Neural progenitor cell (in vitro differentiated cells): ENCODE measurements around the gene KCNIP1. TPM values are rescaled to one million over a fixed set of nuclear protein-coding genes. Genes with fewer than 3 reads are reported as not detected.

Experiments used
- DNase-seq: peaks from one replicate; pipeline ENCODE4 v3.0.0-alpha.2; 2016; ENCODE audit warnings: low spot score
- H2AFZ ChIP-seq: fragments of 200-600 bp; sonication (generic); replicated peaks from 2 replicates; pipeline ENCODE4 v1.6.1; 2016; ENCODE audit warnings: antibody characterized with exemption
- H3F3A ChIP-seq: fragments of 200-600 bp; sonication (generic); 2 replicates; pipeline ENCODE4 v1.6.1; 2016; ENCODE audit warnings: antibody characterized with exemption, low read depth
- H3K27ac ChIP-seq: fragments of 200-600 bp; sonication (generic); 2 replicates; pipeline ENCODE4 v1.5.1; 2016; ENCODE audit warnings: mild to moderate bottlenecking
- H3K27me3 ChIP-seq: fragments of 200-600 bp; sonication (generic); 2 replicates; pipeline ENCODE4 v1.6.1; 2016; ENCODE audit warnings: mild to moderate bottlenecking, moderate library complexity
- H3K36me3 ChIP-seq: fragments of 200-600 bp; sonication (generic); 2 replicates; pipeline ENCODE4 v1.5.1; 2016
- H3K4me1 ChIP-seq: fragments of 200-600 bp; sonication (generic); 2 replicates; pipeline ENCODE4 v1.6.1; 2016; ENCODE audit warnings: mixed run types
- H3K4me2 ChIP-seq: fragments of 200-600 bp; sonication (generic); 2 replicates; pipeline ENCODE4 v1.6.1; 2016
- H3K4me3 ChIP-seq: fragments of 200-600 bp; sonication (generic); 2 replicates; pipeline ENCODE4 v1.5.1; 2016
- H3K79me2 ChIP-seq: fragments of 200-600 bp; sonication (generic); 2 replicates; pipeline ENCODE4 v1.6.1; 2016; ENCODE audit warnings: low read depth
- H3K9ac ChIP-seq: fragments of 200-600 bp; sonication (generic); 2 replicates; pipeline ENCODE4 v1.6.1; 2016
- H3K9me3 ChIP-seq: fragments of 200-600 bp; sonication (generic); 2 replicates; pipeline ENCODE4 v1.5.1; 2016; ENCODE audit warnings: low read depth
- H4K20me1 ChIP-seq: fragments of 200-600 bp; sonication (generic); 2 replicates; pipeline ENCODE4 v1.6.1; 2016; ENCODE audit warnings: low read depth
- H3K27ac Mint-ChIP-seq: 3 replicates; pipeline ENCODE4 v1.8.0; 2021; ENCODE audit warnings: mixed read lengths
- H3K27me3 Mint-ChIP-seq: 2 replicates; pipeline ENCODE4 v1.8.0; 2022; ENCODE audit warnings: low read depth, mild to moderate bottlenecking, inconsistent platforms, moderate library complexity, mixed read lengths; ENCODE audit not compliant: insufficient read depth
- H3K36me3 Mint-ChIP-seq: 3 replicates; pipeline ENCODE4 v1.8.0; 2021; ENCODE audit warnings: mixed read lengths
- H3K4me1 Mint-ChIP-seq: 3 replicates; pipeline ENCODE4 v1.8.0; 2021; ENCODE audit warnings: mixed read lengths
- H3K4me3 Mint-ChIP-seq: 3 replicates; pipeline ENCODE4 v1.8.0; 2021; ENCODE audit warnings: mild to moderate bottlenecking, moderate library complexity, mixed read lengths
- H3K9me3 Mint-ChIP-seq: 3 replicates; pipeline ENCODE4 v1.8.0; 2020; ENCODE audit warnings: mixed read lengths
- CTCF ChIP-seq: fragments of 200-600 bp; sonication (generic); IDR thresholded peaks from 2 replicates; pipeline ENCODE4 v1.5.1; 2017; ENCODE audit warnings: antibody characterized with exemption, mild to moderate bottlenecking
- EZH2 ChIP-seq: fragments of 200-600 bp; sonication (generic); IDR thresholded peaks from 2 replicates; pipeline ENCODE4 v1.6.1; 2017; ENCODE audit warnings: antibody characterized with exemption, mild to moderate bottlenecking, moderate library complexity
- EZH2phosphoT487 ChIP-seq: fragments of 200-600 bp; sonication (generic); IDR thresholded peaks from 2 replicates; pipeline ENCODE4 v1.6.1; 2017; ENCODE audit warnings: antibody characterized with exemption
- total RNA-seq: library from RNA; depleted of rRNA; stranded (reverse); fragments of >200 nt; gene quantifications from 2 replicates; pipeline ENCODE4 v1.2.3, GENCODE V29; 2015; ENCODE audit warnings: low replicate concordance

Gene KCNIP1
- total RNA-seq, 1 donor from 2014 or later, result 2.8 TPM

GRCh38 chr5:170773024-170773985 lies 269.5 kb downstream of the KCNIP1 start:
- no peaks in the 10 kb centered on the region for H3F3A ChIP-seq
- H3K4me1 ChIP-seq, result peaks cover 5% of the 10 kb centered on the region
- H3K36me3 ChIP-seq, result no peaks in the 10 kb centered on the region
- no peaks in the 10 kb centered on the region for H3K36me3 Mint-ChIP-seq
- no peaks in the 10 kb centered on the region for H3K9me3 ChIP-seq
- H3K9ac ChIP-seq, result no peak overlapping the region
- no peaks in the 10 kb centered on the region for H3K9me3 Mint-ChIP-seq
- H3K4me2 ChIP-seq, result no peak overlapping the region
- H3K79me2 ChIP-seq, result no peaks in the 10 kb centered on the region
- no peaks in the 10 kb centered on the region for H3K4me1 Mint-ChIP-seq
- H3K4me3 ChIP-seq, result no peak overlapping the region
- H3K27me3 Mint-ChIP-seq, result peaks cover 5% of the 10 kb centered on the region
- DNase-seq, result no peak
- H3K27ac Mint-ChIP-seq, result no peak overlapping the region
- no peak overlapping the region for H2AFZ ChIP-seq
- no peak for TF ChIP-seq EZH2
- no peak for TF ChIP-seq EZH2phosphoT487
- TF ChIP-seq CTCF, result no peak
- no peak overlapping the region for H3K27ac ChIP-seq
- H4K20me1 ChIP-seq, result no peaks in the 10 kb centered on the region
- H3K27me3 ChIP-seq, result no peaks in the 10 kb centered on the region
- H3K4me3 Mint-ChIP-seq, result no peak overlapping the region

GRCh38 chr5:170774831-170775230 lies 271.0 kb downstream of the KCNIP1 start:
- H3K36me3 Mint-ChIP-seq, result no peaks in the 10 kb centered on the region
- no peaks in the 10 kb centered on the region for H3K27me3 ChIP-seq
- H3K4me3 Mint-ChIP-seq, result no peak overlapping the region
- H3K79me2 ChIP-seq, result no peaks in the 10 kb centered on the region
- H3K27ac Mint-ChIP-seq, result no peak overlapping the region
- no peaks in the 10 kb centered on the region for H3K9me3 ChIP-seq
- H3K27me3 Mint-ChIP-seq, result peaks cover 5% of the 10 kb centered on the region
- no peak overlapping the region for H3K27ac ChIP-seq
- DNase-seq, result no peak
- TF ChIP-seq EZH2phosphoT487, result no peak
- no peak for TF ChIP-seq EZH2
- TF ChIP-seq CTCF, result no peak
- no peaks in the 10 kb centered on the region for H3K36me3 ChIP-seq
- no peak overlapping the region for H2AFZ ChIP-seq
- H3K9ac ChIP-seq, result no peak overlapping the region
- H3F3A ChIP-seq, result no peaks in the 10 kb centered on the region
- no peaks in the 10 kb centered on the region for H3K4me1 Mint-ChIP-seq
- no peaks in the 10 kb centered on the region for H3K9me3 Mint-ChIP-seq
- H4K20me1 ChIP-seq, result no peaks in the 10 kb centered on the region
- H3K4me3 ChIP-seq, result no peak overlapping the region
- H3K4me1 ChIP-seq, result peaks cover 5% of the 10 kb centered on the region
- H3K4me2 ChIP-seq, result no peak overlapping the region

- H3K4me1 Mint-ChIP-seq, result peaks cover 2% of the 10 kb centered on the region
- Histone ChIP-seq H3K4me3 (no peak overlapping the region), H3K9me3 (no peaks in the 10 kb centered on the region)
Measured at GRCh38 chr5:170781946-170782345, 278.1 kb downstream of the KCNIP1 start.

GRCh38 chr5:170782438-170782837 lies 278.6 kb downstream of the KCNIP1 start:
- no peak overlapping the region for H3K27ac Mint-ChIP-seq
- no peaks in the 10 kb centered on the region for H3K9me3 ChIP-seq
- no peaks in the 10 kb centered on the region for H3K27me3 ChIP-seq
- no peaks in the 10 kb centered on the region for H3K36me3 Mint-ChIP-seq
- H3K4me3 Mint-ChIP-seq, result no peak overlapping the region
- peaks cover under 1% of the 10 kb centered on the region for H3K27me3 Mint-ChIP-seq
- H3K27ac ChIP-seq, result no peak overlapping the region
- no peaks in the 10 kb centered on the region for H3F3A ChIP-seq
- no peak for DNase-seq
- H3K36me3 ChIP-seq, result no peaks in the 10 kb centered on the region
- no peak overlapping the region for H2AFZ ChIP-seq
- TF ChIP-seq EZH2, result no peak
- no peak for TF ChIP-seq CTCF
- no peak for TF ChIP-seq EZH2phosphoT487
- H3K4me1 Mint-ChIP-seq, result peaks cover 2% of the 10 kb centered on the region
- H3K9ac ChIP-seq, result no peak overlapping the region
- H3K4me2 ChIP-seq, result no peak overlapping the region
- no peaks in the 10 kb centered on the region for H3K79me2 ChIP-seq
- H3K4me3 ChIP-seq, result no peak overlapping the region
- no peaks in the 10 kb centered on the region for H3K9me3 Mint-ChIP-seq
- no peaks in the 10 kb centered on the region for H4K20me1 ChIP-seq
- peaks cover 5% of the 10 kb centered on the region for H3K4me1 ChIP-seq

More at GRCh38 chr5:170781946-170782345, 278.1 kb downstream of the KCNIP1 start:
- Mint-ChIP-seq H3K27ac (no peak overlapping the region), H3K9me3 (no peaks in the 10 kb centered on the region), H3K4me3 (no peak overlapping the region), H3K27me3 (peaks cover 3% of the 10 kb centered on the region), H3K36me3 (no peaks in the 10 kb centered on the region)
- H3K27ac ChIP-seq, result no peak overlapping the region
- TF ChIP-seq EZH2phosphoT487, result no peak
- DNase-seq, result no peak
- no peaks in the 10 kb centered on the region for H3K27me3 ChIP-seq
- H3K4me1 ChIP-seq, result peaks cover 8% of the 10 kb centered on the region
- H4K20me1 ChIP-seq, result no peaks in the 10 kb centered on the region
- H3K9ac ChIP-seq, result no peak overlapping the region
- no peak overlapping the region for H3K4me2 ChIP-seq
- H3K36me3 ChIP-seq, result no peaks in the 10 kb centered on the region
- no peak overlapping the region for H2AFZ ChIP-seq
- no peaks in the 10 kb centered on the region for H3F3A ChIP-seq
- no peaks in the 10 kb centered on the region for H3K79me2 ChIP-seq
